ENCODE results near the gene PHC2. TPM values are rescaled to one million over a fixed set of nuclear protein-coding genes. Genes with fewer than 3 reads are reported as not detected.

Gene PHC2
- total RNA-seq, 1 donor from 2014 or later: 35.5 TPM

DNA sequence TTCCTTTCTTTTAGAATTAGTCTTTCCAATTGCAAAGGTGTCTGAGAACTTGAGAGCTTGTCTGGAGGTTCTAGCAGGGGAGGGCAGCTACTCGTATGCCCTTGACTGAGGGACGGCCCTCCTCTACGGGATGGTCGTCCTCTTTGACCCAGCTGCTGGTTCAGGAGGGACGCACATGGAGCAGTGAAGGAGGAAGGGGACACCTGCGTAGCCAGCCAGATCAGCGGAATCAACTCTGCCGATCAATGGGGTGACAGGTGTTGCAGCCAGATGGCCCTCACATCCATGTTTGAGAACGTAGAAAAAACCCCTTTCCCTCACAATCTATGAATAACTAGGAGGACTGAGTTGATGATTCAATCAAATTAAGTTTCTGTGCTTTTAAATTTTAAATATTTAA is 94.3 kb downstream of the PHC2 start:
- DNase-seq (ENCODE audit: low spot score in 2 of 2) (no peak), FAIRE-seq (no peak)

DNA sequence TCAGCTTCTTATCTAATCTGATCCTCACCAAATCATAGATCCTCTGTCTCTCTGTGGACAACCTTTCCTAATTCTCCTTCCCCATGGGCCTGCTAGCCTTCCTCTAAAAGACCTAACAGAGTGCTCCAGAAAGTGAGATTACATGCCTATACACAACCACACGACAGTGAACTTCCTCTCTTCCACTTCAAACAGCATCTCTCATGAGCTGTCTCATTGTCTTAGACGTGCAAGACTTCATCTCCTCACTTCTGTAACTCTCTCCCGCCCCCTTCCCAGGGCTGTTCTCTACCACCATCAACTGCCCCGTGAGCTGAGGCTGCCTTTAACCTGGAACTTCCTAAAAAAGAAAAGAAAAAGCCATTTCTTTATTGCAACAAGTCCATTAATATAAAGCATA is 95.9 kb downstream of the PHC2 start:
- no peak for FAIRE-seq
- DNase-seq (ENCODE audit: low spot score in 2 of 2): no peak

DNA sequence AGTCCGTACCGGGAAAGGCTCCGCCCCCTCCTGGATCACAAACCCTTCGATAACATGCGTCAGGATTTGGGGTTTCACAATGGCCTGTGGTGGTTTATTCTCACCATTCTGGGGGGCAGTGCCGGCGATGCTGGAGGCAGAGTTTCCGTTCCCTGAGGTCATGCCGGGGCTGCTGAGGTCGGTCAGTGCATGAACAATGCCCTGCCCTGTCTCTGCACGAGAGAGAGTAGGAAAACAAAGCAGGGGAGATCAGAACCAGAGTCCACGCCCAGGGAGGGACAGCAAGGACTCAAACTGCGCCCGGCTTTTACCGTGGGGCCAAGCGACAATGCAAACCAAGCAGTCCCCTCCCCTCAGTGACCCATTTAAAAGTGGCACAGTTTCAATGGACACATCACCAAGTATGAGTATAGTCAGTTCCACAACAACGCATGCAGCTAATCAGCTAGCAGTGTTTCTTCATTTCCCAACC is 96.8 kb downstream of the PHC2 start:
- no peak for DNase-seq (ENCODE audit: low spot score in 2 of 2)

DNA sequence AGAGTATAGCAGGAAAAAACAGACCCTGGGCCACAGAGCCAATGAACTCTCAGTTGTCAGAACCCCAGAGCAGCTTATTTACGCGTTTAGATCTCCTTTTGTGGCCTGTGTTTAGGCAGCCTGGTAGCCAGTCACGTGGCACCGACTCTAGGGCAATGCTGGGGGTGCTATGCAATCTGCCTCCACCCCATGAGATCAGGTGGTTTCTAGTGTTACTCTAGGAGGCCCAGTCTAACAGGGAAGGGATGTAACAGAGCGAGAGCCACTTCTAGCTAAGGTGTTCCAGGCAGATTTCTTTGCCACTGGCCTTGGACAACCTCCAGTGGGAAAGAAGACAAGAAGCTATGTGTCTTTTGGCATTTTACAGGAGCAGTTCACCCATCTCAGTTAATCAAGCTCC is 98.0 kb downstream of the PHC2 start:
- no peak for FAIRE-seq

More for the DNA sequence above, 96.8 kb downstream of the PHC2 start:
- FAIRE-seq: no peak

DNA sequence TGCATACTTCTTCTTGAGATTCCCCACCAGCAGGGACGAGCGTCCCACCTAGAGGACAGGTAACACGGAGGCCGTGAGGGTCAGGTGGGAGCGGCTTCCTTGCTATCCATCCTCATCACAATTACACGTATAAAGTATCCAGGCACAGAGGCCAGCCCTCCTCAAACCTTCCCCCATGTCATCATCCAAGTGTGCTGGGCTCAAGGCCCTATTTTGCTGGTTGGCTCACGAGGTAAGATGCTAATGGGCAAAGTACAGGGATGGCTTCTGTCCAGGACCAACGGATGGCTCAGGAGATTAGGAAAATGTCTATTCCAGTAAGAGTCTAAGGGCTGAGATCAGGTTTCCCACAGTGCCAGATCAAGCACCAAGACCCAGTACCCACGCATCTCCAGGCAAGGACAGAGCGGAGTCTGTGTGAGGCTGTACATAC is 98.5 kb downstream of the PHC2 start:
- FAIRE-seq: no peak

More for the DNA sequence above, 98.0 kb downstream of the PHC2 start:
- DNase-seq (ENCODE audit: low spot score in 2 of 2): no peak

DNA sequence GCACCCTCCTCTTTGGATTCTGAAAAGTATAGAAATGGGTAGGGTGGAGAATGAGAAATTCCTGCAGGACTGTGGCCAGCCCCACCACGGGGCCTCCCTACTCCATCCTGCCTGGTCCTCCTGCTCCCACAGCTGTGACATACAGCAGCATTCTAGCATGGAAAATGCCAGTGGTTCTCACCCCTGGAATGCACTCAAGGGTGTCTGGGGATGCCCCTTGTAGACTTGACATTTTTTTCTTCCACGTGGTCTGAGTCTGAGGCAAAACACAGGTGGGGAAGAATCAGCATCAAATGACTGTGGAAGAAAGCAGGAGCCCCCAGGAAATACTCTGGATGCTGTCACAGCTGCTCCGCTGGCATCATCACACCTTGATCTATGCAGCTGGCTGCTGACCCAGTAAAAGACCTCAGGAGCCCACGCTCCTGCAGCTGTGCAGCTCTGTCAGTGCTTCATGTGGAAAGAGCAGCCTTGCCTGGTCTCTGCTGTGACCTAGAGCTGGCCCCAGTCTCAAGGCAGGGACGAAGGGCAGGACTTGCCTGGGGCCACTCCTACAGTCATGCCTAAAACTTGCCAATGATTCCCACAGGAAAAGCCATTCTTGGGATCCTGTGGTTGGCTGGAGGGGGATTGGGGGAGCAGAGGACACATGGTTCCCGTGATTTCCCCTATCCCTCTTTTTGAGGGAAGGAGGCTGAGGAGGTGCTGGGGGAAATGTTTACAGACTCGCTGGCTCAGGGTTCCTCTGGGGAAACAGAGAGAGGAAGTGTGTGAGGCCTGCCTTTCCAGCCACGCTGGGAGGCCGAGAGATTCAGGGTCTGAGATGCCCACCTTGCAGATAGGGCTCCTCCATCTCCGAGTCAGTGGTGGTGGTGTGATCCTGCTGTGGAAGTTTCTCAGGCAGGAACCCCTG is 99.2 kb downstream of the PHC2 start:
- DNase-seq (ENCODE audit: low spot score in 2 of 2) (no peak), FAIRE-seq (no peak)

More for the DNA sequence above, 98.5 kb downstream of the PHC2 start:
- no peak for DNase-seq (ENCODE audit: low spot score in 2 of 2)

DNA sequence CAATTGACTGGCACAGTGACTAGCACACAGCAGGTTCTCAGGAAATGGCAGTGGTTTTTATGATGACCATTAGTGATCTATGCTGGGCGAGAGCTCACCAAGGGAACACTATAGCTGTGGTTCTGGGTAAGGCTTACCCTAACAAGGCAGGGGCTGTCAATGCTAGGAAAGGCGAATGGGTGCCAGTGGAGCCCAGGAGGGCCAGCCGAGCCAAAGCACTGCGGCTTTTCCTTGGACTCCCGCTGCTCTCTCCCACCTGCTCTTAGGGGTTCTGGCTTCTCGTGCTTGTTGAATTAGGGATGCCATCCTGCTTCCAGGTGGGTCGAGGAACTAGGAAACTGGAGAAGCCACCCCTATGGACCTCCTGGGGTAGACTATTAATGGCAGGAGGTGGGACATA is 100.0 kb downstream of the PHC2 start:
- DNase-seq (ENCODE audit: low spot score in 2 of 2) (no peak), FAIRE-seq (no peak)

DNA sequence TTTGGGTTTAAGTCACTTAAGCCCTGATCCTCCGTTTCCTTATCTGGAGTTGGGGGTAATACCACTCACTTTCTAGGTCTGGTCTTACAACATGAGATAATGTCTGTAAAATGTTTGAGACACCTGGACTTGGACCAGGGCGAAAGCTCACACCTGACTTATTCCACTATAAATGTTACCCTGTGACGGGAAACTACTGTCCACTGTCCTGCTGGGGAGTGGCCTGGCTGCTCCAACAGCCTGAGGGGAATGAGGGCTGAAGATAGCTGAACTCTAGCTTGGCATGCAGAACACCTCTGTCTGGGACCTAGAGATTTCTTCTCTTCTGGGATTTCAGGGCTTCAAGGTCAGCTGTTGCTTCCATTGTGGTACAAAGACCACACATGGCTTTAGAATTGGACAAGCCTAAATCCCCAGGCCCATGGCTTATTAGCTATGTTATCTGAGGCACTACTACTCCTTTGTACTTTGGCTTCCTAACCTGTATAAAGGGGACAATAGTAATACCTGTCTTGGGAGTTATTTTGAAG is 100.5 kb downstream of the PHC2 start:
- DNase-seq (ENCODE audit: low spot score in 2 of 2) (no peak), FAIRE-seq (no peak)

DNA sequence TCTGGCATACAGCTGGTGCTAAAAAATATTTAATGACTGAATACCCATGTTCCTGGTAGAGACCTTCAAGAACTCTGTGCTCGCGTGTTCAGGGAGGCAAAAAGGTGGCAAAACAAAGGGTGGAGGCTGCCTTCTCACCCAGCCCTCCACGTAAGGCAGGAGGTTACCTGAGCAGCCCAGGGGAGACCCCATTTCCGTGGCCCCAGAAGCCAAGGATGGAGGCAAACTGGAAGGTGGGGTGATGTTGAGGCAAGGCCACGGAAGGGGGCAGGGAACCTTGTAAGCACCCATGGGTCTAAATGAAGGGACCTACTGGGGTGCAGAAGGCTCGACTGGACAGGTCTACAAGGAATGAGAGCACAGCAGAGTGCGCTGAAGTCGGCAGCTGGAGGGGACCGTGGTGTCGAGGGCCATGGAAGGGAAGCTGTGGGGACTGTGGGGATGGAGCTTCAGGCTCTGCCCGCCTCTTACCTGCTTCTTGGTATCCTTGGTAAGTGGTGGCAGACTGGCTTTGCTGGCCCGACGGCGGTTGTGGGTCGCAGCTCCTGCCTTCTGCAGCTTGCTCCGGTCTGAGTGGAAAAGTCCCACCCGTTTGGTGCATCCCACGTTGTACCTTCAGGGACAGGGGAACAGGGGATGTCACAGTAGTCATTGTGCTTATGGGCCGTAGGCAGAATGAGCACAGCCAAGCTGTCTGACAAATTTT is 101.1 kb downstream of the PHC2 start:
- FAIRE-seq (no peak), DNase-seq (ENCODE audit: low spot score in 2 of 2) (no peak)

DNA sequence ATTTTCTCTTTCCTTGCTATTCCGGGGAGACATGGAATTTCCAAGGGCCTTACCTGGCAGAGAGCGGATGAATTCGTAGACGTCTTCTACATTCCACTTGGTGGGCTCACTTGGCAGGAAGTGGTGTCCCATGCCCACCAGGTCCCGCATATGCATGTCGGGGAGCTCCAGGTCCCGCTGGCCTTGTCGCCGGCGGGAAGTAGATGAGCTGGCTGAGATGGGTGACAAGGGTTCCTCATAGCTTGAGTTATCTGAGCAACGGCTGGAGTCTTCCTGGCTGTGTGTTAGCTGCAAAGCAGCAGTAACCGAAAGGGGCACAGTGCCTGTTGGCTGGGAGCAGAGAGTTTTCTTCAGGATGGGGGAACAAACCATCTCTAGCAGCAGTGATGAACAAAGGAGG is 102.1 kb downstream of the PHC2 start:
- DNase-seq (ENCODE audit: low spot score in 2 of 2) (no peak), FAIRE-seq (no peak)

DNA sequence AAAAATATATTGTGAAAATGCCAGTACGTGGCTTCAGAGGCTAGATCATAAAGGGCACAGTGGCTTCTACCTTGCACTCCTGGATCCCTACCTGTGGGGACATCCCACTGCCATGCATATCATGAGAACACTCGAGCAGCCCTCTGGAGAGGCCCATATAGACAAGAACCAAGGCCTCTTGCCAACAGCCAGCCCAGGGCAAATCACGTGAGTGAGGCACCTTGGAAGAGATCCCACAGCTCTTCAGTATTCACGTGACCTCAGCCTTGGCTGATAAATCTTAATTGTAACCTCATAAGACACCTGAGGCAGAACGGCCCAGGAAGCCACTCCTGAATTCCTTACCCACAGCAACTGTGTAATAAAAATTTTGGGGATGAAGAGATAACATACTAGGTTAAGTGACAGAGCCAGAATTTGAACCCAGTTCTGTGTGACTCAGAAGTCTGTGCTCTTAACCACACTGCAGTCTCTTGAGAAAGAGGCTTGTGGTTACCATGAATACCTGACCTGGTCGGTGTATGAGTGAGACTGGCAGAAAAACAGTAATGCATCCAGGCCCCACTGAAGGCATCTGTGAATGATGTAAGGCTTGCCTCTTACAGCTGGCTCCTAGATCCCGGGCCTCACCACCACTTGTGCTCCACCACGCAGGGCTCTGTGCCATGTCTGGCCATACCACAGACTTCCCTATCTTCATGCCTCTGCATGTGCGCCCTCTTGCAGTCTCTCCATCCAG is 103.1 kb downstream of the PHC2 start:
- no peak for FAIRE-seq
- no peak for DNase-seq (ENCODE audit: low spot score in 2 of 2)

DNA sequence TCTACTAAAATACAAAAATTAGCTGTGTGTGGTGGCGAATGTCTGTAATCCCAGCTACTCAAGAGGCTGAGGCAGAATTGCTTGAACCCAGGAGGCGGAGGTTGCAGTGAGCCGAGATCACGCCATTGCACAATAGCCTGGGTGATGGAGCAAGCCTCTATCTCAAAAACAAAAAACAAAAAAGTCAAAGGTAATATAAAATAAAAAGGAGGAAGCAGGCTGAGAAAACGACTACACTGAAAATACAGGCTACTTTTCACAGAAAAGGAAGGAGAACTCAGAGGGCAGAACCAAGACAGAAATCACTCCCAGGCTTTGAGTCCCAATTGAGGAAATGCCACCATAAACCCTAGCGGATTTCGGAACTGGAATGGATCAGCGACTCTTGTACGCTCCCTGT is 104.1 kb downstream of the PHC2 start:
- DNase-seq (ENCODE audit: low spot score in 2 of 2): no peak
- FAIRE-seq: no peak

DNA sequence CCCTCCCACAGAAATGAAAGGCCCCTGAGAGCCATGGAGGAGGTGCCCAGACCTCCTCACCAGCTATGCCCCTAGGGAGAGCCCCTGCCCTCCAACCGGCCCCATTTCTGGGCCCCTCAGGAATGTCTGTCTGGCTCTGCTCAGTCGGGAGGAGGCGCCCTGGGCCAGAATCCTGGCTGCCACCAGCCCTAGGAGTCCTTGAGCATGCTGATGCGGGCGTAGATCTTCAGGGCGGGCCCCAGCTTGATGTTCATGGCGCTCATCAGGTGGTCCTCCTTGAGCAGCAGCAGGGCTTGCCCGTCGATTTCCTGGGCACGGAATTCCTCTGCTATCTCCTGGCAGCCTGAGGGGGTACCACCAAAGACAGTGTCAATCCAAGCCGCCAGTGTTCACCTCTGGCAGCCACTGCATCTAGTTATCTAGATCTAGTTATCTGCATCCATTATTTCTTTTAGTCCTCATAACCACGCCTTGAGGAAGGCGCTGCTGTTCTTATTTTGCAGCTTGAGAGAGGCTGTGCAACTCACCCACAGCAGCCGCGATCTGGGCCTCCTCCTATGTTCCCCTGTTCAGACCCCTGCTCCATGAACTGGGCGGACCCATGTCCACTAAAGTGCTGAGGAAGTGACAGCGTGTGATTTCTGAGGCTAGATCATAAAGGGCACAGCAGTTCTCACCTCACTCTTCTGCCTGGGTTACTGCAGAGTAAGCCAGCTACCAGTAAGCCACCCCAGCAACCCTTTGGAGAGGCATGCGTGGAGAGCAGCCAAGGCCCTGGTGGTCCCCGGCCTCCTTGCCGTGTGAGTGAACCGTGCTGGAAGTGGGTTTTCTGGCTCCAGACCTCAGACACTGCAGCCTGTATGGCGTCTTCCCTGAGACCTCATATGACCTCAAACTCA is 106.0 kb downstream of the PHC2 start:
- FAIRE-seq (no peak), DNase-seq (ENCODE audit: low spot score in 2 of 2) (no peak)

DNA sequence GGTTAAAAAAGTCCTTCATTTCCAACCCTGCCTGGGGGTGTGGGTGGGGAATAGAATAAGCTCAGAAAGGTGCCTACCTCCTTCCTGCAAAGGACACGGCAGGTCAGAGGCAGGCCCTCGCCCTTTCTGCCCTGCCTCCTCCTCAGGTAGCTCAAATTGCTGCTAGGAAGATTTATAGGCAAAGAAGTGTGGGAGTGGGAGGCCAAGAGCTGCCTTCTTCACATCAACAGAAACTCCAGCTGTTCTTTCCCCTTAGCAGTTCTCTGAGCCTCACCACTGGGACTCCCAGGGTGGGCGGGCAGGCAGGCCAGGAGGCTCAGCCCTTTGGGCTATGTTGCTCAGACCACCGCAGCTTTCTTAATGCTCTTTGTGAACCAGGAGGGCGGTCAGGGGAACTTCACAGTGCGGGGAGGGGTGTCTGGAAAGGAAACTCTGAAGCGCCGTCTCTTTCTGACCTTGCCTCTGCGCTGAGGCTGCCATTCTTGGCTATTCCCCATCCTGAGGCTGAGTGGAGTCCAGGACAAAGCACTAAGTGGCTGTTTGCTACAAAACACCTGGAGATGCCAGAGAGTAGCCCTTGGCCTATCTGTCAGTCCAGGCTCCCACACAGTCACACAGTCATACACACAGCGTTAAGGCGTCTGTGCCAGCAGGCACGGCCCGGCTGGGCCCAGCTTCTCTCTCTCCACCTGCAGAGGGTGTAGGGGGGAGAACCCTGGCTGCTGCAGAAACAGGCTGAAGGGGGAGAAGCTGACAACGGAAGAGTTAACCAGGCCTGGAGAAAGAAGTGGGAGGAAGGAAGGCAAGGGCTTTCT is 107.0 kb downstream of the PHC2 start:
- FAIRE-seq: no peak
- DNase-seq (ENCODE audit: low spot score in 2 of 2): no peak

DNA sequence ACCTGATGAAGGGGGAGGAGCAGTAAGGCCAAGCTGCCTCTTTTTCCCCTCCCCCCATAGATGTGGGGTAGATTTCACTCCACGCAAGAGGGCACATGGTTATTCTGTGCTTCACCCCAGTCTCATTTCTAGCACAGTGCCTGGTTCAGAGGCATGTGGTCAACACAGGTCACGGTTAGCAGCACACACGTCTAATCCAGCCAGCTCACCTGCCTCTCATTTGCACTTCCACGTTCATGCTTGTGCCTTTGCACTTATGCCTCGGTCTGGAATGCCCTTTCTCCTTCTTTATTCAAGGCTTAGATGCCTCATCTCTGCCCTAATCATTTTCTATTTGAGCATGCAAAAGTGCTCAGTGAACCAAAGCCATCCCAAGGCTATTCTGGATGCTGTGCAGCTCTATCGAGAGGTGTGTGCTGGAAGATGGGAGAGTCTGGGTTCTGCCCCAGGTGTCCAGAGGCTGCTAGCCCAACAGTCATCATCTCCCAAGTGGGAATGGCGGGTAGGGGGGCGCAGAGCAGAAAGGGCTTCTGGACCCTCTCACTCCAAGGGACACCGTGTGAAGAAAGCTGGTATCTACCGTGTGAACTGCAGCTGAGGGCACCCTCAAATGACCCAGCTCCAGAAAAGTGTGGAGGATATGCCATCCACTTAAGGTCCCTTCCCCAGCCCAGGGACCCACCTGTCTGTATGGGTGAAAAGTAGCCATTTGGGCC is 107.9 kb downstream of the PHC2 start:
- FAIRE-seq (no peak), DNase-seq (ENCODE audit: low spot score in 2 of 2) (no peak)

DNA sequence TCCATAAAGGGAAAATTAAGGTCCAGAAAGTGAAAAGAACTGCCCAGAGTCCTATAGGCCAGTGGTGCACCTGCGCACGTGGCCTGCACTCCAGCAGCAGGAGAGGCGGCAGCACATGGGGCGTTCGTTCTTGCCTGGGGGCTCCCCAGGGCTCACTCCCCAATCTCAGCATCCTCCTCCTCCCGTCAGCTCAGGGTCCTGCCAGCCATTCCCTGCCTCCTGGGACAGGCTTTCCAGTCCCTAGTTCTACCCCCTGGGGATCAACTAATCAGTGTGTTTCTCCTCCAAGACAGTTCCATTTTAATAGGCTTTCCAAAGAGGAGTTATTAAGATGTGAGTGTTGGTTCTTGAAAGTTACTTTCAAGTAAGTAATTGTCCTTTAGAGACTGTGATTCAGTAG is 108.8 kb downstream of the PHC2 start:
- no peak for FAIRE-seq
- no peak for DNase-seq (ENCODE audit: low spot score in 2 of 2)

DNA sequence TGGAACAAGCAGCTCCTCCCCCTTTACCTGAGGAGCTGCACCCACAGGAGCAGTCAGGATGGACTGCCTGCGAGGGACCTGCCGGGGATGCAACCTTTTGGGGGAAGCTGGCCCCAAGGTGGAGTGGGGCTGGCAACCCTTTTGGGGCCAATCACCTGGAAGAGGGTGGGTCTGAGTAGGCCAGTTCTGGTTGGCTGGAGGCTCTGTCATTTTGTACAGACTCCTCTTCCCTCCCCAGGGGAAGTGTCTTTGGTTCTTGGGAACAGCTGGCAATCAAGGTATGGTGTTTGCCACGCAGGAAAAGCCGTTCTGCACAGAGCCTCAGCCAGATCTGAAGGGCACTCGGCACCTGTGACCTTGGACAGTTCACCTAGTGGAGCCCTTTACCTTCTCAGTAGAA is 109.7 kb downstream of the PHC2 start:
- DNase-seq (ENCODE audit: low spot score in 2 of 2): no peak
- FAIRE-seq: no peak

DNA sequence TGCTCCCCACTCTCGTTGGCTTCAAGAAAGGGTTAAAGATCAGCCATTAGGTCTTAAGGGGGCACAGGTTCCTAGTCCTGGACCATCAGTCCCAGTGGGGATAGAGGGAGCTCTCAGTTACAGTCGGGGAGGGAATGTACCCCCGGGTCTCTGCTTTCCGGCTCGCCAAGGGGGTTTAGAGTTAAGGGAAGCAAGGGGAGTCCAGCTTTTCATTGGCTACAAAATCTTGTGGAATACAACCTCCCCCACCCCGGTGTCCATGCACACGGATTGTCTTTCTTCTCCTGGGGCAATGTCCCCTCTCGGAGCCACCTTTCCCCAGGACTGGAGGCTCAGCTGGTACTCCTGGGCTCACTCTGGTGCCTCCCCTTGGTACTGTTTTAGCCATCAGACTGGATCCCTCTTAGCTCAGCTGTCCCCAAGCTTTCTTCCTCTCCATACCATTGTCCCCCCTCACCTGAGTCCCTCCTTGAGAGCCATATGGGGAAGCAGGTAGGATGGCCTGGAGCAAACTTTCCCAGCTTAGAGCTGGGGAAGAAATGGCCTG is 110.2 kb downstream of the PHC2 start, which contains the start of gene A3GALT2:
Gene A3GALT2 (minus strand): TSS at position 480 of the 547 bp plus-strand sequence. CDS start 0 bp downstream, at position 480.
- no peak for DNase-seq (ENCODE audit: low spot score in 2 of 2)
- FAIRE-seq: no peak

Measured in frontal cortex (tissue), 4 donors.